ENCODE data around the gene AGAP3. TPM values are rescaled to one million over a fixed set of nuclear protein-coding genes. Genes with fewer than 3 reads are reported as not detected.

Gene AGAP3
- total RNA-seq, 2 donors from 2014 or later, result 50.8 to 79.2 TPM

DNA sequence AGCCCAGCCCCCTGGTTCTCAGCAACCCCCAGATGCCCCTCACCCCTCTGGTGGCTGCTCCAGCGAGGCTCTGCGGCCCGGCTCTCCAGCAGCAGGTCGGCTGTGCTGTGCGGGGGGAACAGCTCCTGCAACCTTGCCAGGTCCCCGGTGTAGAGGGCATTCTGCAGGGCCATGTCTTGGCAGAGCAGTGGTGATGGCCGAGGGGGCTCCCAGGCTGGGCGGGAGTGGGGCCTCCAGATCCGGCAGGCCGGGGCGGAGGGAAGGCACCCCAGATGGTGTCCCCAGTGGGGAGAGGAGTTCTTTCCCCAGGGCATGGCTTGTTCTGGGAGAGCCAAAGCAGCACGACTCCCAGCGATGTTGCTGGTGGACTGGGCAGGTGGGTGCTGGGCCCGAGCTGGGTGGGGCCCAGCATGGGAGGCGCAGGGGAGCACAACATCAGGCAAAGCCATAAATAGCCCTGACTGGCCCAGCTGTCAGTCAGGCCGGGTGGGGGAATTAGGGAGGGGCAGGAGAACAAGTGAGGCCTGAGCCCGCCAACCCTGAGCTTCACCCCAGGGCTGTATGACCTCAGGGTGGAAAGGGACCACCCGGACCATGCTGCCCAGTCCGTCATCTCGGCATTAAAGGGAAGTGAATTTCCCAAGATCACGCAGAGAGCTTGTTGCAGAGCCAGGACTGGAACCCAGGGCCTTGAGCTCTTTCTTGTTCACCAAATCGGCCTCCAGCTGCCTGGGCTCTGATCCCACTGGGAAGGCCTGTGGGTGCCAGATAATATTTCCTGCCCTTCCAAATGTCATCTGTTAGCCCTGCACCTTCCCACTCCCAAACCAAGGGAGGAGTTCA is 101.4 kb downstream of the AGAP3 start:
- Histone ChIP-seq H3K4me3 (no peak overlapping the region), H3K36me3 (no peaks in the 10 kb centered on the region), H3K9ac (ENCODE audit: low read depth in 2 of 2, low read length in 2 of 2) (no peak overlapping the region), H3K4me1 (no peaks in the 10 kb centered on the region), H3K9me3 (no peaks in the 10 kb centered on the region), H3K27ac (no peak overlapping the region), H3K27me3 (no peaks in the 10 kb centered on the region)
- intact Hi-C loops (cut with DNase I), result no loop called here
- TF ChIP-seq, protein P1, sequence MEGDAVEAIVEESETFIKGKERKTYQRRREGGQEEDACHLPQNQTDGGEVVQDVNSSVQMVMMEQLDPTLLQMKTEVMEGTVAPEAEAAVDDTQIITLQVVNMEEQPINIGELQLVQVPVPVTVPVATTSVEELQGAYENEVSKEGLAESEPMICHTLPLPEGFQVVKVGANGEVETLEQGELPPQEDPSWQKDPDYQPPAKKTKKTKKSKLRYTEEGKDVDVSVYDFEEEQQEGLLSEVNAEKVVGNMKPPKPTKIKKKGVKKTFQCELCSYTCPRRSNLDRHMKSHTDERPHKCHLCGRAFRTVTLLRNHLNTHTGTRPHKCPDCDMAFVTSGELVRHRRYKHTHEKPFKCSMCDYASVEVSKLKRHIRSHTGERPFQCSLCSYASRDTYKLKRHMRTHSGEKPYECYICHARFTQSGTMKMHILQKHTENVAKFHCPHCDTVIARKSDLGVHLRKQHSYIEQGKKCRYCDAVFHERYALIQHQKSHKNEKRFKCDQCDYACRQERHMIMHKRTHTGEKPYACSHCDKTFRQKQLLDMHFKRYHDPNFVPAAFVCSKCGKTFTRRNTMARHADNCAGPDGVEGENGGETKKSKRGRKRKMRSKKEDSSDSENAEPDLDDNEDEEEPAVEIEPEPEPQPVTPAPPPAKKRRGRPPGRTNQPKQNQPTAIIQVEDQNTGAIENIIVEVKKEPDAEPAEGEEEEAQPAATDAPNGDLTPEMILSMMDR (IDR thresholded peaks at IDR 0.05), result no peak
- no peak for DNase-seq

DNA sequence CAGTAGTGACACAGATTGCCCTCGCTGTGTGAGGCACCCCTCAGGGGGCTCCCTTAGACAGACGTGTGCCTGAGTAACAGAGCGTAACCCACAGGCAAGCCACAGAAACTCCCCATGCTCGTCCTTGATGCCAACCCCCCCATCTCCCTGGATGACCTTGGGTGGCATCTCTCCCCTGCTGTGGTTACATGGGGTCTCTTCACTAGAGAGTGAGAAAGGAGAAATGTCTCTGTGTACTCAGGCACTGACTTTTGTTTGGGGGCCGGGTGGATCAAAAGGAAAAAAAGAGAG is 101.9 kb downstream of the AGAP3 start:
- intact Hi-C loops (cut with DNase I), result no loop called here
- Histone ChIP-seq H3K36me3 (no peaks in the 10 kb centered on the region), H3K27ac (no peak overlapping the region), H3K4me1 (no peaks in the 10 kb centered on the region), H3K9me3 (no peaks in the 10 kb centered on the region), H3K4me3 (no peak overlapping the region), H3K9ac (ENCODE audit: low read depth in 2 of 2, low read length in 2 of 2) (no peak overlapping the region), H3K27me3 (no peaks in the 10 kb centered on the region)
- DNase-seq, result no peak
- TF ChIP-seq, protein P1 (IDR thresholded peaks at IDR 0.05), result no peak

DNA sequence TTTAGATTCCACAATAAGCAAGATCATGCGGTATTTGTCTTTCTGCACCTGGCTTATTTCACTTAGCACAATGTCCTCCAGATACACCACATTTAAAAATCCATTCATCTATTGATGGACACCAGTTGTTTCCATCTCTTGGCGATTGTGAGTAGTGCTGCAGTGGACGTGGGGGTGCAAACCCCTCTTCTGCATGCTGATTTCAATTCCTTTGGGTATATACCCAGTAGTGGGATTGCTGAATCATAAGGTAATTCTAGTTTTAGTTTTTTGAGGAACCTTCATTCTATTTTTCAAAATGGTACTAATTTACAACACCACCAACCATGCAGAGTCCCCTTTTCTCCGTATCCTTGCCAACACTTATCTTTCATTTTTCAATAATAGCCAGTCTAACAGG is 102.8 kb downstream of the AGAP3 start:
- Histone ChIP-seq H3K9ac (ENCODE audit: low read depth in 2 of 2, low read length in 2 of 2) (no peak overlapping the region), H3K27me3 (no peaks in the 10 kb centered on the region), H3K27ac (no peak overlapping the region), H3K4me1 (no peaks in the 10 kb centered on the region), H3K36me3 (no peaks in the 10 kb centered on the region), H3K9me3 (no peaks in the 10 kb centered on the region), H3K4me3 (no peak overlapping the region)
- intact Hi-C loops (cut with DNase I), result no loop called here
- TF ChIP-seq, protein P1 (IDR thresholded peaks at IDR 0.05), result no peak
- DNase-seq, result no peak

DNA sequence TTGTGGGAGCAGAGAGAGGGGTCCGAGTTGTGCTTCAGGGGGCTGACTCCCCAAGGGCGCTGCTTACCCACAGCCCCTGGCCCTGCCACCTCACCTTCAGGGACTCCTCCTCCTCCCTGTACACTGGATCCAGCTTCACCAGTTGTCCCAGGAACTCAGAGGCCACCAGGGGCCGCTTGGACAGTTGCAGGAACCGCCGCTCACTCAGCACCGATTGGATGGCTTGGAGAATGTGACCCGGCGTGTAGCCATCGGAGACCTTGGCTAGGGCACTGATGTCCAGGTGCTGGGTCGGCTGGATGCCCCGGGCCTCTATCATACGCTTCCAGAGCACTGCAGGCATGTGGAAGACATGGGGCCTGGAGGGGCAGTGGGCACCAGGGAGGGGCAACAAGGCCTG is 105.3 kb downstream of the AGAP3 start:
- Histone ChIP-seq H3K9me3 (no peaks in the 10 kb centered on the region), H3K4me1 (no peaks in the 10 kb centered on the region), H3K27ac (no peak overlapping the region), H3K9ac (ENCODE audit: low read depth in 2 of 2, low read length in 2 of 2) (no peak overlapping the region), H3K4me3 (no peak overlapping the region), H3K27me3 (no peaks in the 10 kb centered on the region), H3K36me3 (no peaks in the 10 kb centered on the region)
- DNase-seq, result no peak
- TF ChIP-seq, protein P1 (IDR thresholded peaks at IDR 0.05), result no peak
- intact Hi-C loops (cut with DNase I), result no loop called here

DNA sequence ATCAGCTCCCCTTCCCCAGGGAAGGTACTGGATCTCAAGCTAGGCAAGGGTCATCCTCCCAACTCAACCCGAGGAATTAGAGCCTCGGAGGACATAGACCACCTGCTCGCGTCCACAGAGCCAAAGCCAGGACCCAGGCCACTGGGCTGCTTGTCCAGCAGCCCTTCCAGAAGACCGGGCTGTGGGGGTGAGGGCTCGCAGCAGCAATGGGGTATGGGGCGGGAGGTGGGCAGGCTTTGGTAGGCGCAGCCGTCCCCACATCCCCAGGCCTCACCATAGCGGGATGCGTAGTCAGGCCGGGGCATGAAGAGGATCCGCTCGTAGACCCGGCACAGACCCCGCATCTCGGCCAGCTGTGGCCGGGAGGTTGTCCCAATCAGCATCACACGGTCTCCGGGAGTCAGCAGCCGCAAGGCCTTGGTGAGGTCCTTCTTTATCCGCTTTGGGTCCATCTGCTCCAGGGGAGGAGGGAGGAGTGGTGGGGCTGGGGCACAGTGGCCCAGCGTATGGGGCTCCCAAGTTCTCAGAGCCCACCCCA is 105.8 kb downstream of the AGAP3 start:
- no peak for DNase-seq
- no peaks in the 10 kb centered on the region for H3K27me3 ChIP-seq
- no peak overlapping the region for H3K27ac ChIP-seq
- TF ChIP-seq, protein P1 (IDR thresholded peaks at IDR 0.05), result no peak
- H3K4me1 ChIP-seq, result no peaks in the 10 kb centered on the region
- H3K9me3 ChIP-seq, result no peaks in the 10 kb centered on the region
- intact Hi-C loops (cut with DNase I), result no loop called here
- H3K9ac ChIP-seq (ENCODE audit: low read depth in 2 of 2, low read length in 2 of 2), result no peak overlapping the region
- H3K4me3 ChIP-seq, result no peak overlapping the region
- no peaks in the 10 kb centered on the region for H3K36me3 ChIP-seq

Data from colonic mucosa (tissue), 4 donors.